ENCODE measurements around the gene MAML2.

The MAML2 gene

DNA sequence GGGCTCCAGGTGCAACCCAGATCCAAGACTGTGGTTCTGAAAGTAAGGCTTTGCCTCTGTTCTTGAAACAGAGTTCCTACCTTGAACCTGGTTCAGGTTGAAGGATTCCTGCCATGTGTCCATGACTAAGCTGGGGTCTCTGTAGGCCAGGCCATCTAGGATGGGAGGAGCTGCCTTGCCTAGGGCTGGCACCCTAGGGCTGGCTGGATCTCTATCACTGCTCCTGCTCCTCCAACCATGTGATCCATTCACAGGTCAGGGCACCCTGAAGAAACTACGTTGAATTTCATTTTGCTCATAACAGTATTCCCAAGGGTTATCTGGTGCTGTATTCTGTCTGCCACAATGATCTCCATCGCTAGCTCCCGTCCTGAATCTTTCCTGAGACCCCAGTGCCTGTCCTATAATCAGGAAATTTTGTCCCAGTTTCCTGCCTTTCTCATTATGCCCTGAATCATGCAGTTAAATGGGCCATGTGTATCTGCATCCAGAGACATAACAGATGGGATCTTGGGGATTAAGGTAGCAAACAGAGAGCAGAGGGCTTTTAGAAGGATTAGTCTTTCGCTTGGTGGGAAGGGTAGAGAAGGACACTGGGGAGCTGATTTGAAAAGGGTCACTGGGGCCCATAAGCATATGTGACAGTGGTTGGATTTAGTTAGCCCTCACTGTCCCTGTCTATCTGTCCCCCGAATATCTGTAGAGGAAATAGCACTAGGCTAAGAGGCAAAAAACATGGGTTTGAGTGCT is 320.9 kb downstream of the MAML2 start:
- no peak for DNase-seq

DNA sequence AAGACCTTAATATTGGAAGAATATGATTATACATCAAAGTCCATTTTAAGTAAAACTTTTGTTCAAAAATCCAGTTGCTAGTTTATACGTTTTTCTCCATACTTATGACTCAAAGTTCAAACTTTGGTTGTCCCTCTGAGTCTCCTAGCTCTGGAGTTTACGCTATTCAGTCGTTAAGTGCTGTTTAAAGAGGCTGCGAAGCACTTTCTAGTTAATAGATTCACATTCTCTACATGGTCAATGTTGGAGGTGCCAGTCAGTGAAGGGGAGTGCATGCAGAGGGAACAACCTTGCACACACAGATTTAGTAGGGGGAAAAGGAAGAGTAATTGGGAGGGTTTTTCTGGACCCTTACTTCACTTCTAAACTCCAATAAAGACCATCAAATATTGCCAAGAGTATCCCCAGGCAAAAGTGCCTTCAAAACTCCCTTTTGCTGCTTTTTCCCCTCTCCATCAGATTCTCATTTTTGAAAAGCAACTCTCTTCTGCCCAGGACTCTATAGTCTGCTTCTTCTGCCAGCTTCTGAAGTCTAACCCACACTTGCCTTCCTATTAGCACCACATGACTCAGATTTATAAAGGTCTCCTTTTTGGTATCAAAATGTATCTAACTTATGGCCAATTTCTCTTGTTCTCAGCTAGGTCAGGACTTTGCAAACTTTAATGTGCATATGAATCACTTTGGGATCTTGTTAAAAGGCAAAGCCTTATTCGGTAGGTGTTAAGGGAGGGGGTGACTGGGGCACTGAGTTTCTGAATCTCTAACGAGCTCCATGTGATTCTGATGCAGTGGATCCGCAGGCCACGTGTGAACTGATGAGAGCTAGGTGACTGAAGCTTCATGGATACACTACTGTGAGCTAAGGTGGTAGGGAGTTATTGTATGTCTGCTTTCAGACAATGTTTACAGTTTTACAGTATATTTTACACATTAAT is 322.9 kb downstream of the MAML2 start:
- DNase-seq, result no peak

GRCh38 chr11:96019281-96019680 is 323.7 kb downstream of the MAML2 start:
- DNase-seq, result no peak

- no peak for DNase-seq
Measured at GRCh38 chr11:96017856-96018255, 325.1 kb downstream of the MAML2 start.

- DNase-seq, result no peak
Measured at GRCh38 chr11:96016978-96017502, 326.0 kb downstream of the MAML2 start.

DNA sequence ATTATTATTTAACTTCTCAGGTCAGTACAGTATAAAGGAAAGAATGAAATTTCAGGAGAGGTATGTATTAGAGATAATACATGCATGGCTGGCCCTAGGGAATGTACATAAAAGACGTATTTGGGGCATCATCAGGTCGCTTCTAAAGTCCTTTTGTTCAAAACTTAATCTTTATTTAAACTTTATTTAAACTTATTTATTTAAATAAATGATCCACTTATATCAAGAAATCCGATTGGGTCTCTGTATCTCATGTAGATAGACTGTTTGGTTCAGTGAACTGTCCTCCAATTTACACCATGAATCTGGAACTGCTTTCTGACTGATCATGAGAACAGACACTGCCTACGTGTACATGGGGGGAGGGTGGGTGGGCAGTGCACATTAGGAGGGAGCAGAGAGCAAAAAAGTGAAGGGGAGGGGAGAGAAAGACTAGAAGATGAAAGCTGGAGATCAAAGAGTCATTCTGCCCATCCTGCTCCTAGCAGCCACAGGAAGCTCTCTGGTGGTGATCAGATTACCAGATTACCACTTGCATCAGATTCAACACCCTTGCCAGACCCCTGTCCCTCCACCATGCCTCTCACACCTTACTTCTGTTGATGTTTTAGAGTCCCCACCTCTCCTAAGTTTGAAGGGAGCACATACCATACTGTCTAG is 327.0 kb downstream of the MAML2 start:
- no peak for DNase-seq

- DNase-seq, result peak; percentile 38
Measured at GRCh38 chr11:96014217-96014616, 328.8 kb downstream of the MAML2 start.

DNA sequence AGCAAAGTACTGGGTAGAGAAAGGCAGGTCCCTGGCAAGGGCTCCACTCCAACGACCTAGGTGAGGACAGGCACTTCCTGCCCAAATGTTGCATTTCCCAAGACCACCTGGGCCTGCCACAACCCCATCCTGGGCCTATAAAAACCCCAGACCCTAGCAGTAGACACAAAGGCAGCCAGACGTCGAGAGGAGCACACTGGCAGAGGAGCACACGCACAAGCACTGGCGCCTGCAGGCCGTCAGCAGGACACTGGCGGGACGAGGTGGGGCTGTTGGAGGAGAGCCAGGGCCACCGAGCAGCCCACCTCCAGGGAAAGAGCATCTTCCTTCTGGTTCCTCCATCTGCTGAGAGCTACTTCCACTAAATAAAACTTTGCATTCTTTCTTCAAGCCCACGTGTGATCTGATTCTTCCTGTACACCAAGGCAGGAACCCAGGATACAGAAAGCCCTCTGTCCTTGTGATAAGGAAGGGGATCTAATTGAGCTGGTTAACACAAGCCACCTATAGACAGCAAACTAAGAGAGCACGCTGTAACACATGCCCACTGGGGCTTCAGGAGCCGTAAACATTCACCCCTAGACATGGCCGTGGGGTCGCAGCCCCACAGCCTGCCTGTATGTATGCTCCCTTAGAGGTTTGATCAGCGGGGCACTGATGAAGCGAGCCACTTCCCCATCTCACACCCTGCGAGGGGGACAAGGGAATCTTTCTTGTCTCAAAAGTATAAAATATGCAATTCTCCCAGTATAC is 329.4 kb downstream of the MAML2 start:
- DNase-seq, result peak; percentile 25

GRCh38 chr11:96012086-96012824 is 330.7 kb downstream of the MAML2 start:
- peak; percentile 52 for DNase-seq

DNA sequence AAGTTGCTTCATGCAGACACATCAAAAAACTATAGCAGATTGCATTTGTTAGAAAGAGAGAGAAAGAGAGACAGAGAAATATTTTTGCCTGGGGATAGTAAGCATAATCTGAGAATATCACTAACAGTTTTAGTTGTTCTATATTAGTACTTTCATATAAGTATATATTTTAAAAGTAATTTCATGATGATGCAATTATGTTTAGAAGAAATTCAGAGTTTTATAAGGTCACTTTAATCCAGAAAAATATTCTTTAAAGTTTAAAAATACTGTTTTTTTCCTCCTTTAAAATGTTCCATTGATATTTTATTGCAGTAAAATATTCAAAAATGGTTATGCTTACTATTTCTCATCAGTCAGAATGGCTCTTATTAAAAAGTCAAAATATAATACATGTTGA is 332.3 kb downstream of the MAML2 start:
- DNase-seq, result no peak

DNA sequence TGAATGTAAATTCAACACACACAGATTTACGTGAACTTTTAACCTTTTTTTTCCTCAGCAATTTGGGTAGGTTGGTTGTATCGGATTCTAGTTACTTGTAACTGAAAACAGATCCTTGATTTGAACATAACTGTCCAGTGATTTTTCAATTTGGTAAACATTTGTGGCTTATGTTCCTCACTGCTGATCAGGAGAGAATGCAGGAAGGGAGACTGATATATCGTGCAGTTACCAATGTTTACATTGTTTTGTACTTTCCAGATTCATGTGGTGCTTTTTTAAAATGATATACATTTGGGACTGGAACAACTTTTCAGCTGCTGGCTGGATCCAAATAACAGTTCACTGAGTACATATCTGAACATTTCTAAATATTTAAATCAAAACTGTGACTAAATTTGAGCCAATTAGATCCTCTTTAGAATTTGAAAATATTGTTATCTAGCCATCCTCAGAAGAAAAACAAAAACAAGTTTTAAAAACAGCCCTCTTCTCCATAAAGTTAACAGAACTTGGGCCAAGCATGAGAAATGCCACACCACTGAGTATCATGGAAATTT is 334.8 kb downstream of the MAML2 start:
- DNase-seq, result no peak

DNA sequence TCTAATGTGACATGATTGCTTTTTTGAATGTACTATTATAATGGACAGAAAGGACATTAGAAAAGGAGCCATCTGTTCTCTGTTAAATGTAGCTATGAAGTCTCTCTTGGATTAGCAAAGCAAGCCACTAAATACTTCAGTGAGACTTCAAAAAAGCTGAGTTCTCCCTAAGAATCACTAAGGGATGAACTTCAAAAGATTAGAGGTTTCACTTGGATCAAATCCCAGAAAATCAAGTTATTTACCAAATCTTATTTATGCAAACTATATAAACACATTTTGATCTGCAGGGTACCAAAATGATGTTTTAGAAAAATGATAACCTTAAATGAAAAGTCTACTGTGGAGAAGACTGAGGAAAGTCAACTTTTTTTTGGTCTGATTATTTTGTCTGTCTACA is 337.0 kb downstream of the MAML2 start:
- DNase-seq, result no peak

- DNase-seq, result no peak
Measured at GRCh38 chr11:96004862-96005261, 338.1 kb downstream of the MAML2 start.

DNA sequence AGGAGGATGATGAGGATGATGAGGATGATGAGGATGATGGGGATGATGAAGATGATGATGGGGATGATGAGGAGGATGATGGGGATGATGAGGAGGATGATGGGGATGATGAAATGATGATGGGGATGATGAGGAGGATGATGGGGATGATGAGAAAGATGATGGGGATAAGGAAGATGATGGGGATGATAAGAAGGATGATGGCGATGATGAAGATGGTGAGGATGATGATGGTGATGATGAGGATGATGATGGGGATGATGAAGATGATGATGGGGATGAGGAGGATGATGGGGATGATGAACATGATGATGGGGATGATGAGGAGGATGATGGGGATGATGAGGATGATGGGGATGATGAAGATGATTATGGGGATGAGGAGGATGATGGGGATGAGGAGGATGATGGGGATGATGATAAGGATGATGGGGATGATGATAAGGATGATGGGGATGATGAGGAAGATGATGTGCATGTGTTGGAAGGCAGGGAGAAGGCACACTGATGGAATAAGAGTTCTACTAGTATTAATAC is 340.2 kb downstream of the MAML2 start:
- no peak for DNase-seq

GRCh38 chr11:96002339-96002738 is 340.7 kb downstream of the MAML2 start:
- DNase-seq, result no peak

- no peak for DNase-seq
Measured at GRCh38 chr11:96001037-96001436, 342.0 kb downstream of the MAML2 start.

DNA sequence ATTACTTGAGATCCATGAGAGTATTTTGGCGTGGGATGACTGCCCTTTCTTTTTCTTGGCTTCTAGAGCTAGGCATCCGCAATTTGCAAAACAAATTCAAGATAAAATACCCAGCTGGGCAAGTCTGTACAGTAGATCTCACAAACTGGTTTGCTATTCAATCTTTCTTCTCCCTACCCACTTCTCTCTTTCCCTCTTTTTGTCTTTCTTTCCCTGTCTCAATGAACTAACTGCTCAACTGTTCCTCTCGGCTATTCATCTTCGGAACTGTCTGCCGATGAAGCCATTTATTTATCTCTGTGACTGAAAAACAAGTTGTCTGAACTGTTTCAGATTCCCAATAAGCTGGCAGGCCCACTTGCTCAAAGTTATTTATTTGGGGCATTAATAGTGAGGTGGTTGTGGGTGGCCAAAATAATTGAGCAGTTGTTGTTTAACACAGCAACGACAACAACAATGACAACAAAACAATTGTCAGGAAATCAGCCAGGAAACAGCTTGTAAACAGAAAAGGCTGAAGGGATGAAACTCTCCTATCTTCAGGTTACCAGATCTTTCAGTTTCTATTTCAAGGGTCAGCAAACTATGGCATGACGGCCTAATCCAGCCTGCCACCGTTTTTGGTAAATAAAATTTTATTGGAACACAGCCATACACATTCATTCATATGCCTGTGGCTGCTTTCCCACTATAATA is 343.1 kb downstream of the MAML2 start:
- DNase-seq, result no peak

DNA sequence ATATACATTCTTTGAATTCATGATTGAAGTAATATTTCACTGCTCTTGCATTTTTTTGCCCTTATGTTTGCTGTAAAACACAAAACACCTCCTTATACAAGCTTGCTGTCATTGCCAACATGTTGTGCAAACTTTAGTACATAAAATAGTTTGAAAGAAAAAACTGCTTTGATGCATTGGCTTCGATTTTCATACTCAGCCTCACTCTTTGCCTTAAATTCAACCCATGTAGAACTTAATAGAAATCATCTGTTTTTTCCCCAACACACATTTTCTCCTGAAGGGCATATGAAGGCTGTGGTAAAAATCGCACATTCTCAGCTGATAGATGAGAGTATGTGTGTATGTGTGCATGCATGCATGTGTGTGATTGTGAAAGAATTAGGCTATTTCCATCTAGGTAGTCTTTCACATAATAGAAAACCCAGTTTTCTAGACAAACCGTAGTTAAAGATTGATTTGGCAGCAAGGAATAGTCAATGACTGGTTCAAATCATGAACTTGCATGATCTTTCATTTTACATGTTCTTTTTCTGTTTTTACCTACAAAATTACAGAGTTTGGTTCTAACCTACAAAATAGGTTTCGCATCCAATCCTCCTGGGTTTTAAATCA is 346.3 kb downstream of the MAML2 start:
- no peak for DNase-seq

DNA sequence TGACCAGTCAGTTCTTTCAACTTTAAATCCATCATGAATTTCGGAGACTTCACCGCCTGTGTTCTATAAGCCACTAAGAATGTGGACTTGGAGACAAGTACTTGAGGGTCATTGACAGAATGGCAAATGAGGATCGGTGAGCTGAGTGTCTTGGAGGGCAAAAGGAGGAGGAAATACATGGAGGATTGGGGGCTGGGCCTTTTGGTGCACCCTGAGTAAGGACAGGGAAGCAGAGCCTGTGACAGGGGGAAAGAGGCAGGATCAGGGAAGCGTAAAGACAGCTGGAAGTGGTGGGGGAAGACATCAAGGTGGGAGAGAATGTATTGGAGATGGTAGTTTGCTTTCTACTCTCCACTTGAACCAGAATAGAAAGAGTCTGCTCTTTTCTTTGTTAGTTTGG is 348.7 kb downstream of the MAML2 start:
- DNase-seq, result no peak
